ENCODE results near the gene RTN4IP1.
"Not testable (repeated sequence)": the region's sequence is repeated elsewhere in the genome, so short reads cannot be mapped to it uniquely, and the experiment has no call there.

RTN4IP1 gene

DNA sequence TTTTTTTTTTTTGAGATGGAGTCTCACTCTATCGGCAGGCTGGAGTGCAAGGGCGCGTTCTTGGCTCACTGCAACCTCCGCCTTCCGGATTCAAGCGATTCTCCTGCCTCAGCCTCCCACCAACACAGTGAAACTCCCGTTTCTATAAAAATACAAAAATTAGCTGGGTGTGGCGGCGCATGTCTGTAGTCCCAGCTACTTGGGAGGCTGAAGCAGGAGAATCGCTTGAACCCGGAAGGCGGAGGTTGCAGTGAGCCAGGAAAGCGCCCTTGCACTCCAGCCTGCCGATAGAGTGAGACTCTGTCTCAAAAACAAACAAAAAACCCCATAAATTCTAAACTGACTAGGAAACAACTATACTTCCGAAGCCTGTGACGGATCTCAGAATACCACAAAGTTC is 1.5 kb downstream of the RTN4IP1 start:
- DNase-seq: not testable (repeated sequence)

GRCh38 chr6:106626485-106626884 is 2.8 kb downstream of the RTN4IP1 start:
- no peak for DNase-seq

- no peak for DNase-seq
These were observed 6.3 kb downstream of the RTN4IP1 start for GRCh38 chr6:106623039-106623438.

DNA sequence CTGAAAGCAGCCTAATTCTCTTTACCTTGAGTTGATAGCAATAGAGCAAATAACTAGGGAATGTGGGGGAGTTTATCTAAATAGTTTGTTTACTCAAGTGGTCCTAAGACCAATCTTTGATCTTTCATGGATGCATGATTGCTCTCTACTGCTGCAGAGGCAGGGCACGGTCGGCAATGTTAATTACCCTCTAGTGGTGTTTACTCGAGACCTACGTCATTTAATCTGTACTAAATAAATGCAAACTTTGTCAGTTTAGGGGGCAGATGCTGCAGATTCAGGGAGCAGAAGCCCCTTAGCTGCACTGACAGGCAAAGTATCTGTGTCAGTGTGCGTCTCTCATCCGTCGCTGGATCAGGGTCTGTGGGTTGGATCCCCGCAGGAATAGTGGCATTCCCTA is 6.9 kb downstream of the RTN4IP1 start:
- DNase-seq: no peak

- no peak for DNase-seq
These were observed 8.2 kb downstream of the RTN4IP1 start for GRCh38 chr6:106620931-106621672.

DNA sequence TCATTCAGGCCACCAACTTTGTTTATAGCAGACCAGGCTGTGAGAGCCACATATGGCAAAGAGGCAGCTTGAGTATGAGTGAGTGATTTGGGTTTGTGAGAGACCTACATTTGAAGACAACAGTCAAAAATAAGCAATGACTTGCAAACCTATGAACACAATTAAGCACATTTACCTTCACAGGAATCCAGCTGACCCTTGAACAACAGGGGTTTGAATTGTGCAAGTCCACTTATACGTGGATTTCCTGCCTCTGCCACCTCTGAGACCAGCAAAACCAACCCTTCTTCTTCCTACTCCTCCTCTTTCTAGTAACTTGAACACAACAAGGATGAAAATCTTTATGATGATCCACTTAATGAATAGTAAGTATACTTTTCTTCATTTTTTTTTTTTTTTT is 10.1 kb downstream of the RTN4IP1 start:
- DNase-seq: no peak

- no peak for DNase-seq
These were observed 11.0 kb downstream of the RTN4IP1 start for GRCh38 chr6:106618324-106618723.

- no peak for DNase-seq
These were observed 11.4 kb downstream of the RTN4IP1 start for GRCh38 chr6:106617857-106618256.

DNA sequence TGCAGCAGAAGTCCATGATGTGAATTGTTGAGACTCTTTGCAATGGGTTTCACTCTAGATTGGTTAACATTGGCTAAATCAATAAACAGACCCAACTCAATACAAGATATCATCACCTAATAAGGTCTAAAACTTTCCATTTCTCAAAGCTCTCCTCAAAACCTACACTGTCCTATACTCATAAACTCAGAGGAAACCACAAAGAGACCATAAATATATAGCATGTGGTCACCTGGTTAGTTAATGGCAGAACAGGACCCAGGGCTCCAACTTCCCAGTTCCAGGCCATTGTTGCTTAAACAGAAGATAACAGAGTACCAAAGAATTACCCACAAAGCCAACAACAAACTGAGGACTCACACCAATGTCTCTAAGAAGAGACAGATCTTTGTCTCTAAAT is 12.0 kb downstream of the RTN4IP1 start:
- no peak for DNase-seq

DNA sequence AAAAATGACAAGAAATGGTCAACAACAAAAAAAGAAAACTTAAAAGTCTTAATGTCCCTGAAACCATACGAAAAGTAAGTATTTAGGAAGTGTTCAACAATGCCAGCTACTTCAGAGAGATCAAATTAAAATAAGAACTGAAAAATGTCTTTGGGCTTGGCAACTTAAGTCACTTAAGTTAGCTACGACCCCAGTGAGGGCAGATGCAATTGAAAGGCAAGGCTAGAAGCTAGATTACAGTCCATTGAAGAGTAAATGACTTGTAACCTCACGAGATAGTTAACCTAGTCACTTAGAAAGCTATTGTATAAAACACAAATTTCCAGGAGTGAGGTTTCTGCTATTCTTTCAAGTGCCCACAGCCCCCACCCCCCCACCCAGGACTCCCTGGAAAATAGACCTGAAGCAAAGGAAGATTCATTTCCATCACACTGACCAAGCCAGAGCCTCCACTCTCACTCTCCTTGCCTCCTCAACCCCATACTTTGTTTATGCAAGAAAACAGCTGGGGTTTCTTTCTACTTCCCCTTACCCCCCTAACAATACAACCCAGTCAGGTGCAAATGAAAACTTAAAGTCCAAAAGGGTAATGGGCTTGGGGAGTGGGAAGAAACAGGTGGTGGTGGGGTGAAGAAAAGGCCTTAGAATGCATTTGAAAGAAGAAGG is 14.6 kb downstream of the RTN4IP1 start:
- DNase-seq: no peak

GRCh38 chr6:106614166-106614565 is 15.1 kb downstream of the RTN4IP1 start:
- no peak for DNase-seq

- no peak for DNase-seq
These were observed 15.7 kb downstream of the RTN4IP1 start for GRCh38 chr6:106613590-106613989.

DNA sequence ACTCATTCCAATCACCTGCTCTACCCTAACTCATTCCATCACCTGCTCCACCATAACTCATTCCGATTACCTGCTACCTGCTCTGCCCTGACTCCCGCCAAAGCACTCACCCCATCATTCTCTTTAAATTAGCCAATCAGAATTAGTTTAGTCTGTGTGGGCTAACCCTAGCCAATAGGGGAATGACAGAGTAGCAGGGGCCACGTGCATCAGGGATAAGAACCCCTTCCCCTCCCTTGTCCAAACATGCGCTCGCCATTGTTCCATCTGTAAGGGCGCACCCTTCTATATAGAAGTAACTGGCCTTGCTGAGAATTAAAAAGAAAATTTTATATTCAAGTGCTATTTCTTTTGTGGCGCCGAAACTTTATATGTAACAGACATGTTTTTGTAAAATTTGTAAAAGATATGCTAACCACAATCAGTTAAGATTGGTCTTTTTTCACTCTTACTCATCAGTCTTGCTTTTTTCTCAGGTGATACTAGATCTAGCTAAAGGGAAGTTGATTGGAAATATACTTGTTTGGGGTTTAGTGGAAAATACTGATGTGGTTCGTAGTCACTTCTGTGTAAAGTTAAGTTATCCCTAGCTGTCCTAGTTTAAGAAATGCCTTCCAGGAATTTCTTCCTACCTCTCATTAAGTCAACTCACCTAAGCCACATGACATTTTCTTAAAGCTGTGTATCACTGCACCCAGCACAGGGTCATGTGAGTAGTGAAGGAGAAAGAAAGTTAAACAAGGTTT is 16.5 kb downstream of the RTN4IP1 start:
- no peak for DNase-seq

DNA sequence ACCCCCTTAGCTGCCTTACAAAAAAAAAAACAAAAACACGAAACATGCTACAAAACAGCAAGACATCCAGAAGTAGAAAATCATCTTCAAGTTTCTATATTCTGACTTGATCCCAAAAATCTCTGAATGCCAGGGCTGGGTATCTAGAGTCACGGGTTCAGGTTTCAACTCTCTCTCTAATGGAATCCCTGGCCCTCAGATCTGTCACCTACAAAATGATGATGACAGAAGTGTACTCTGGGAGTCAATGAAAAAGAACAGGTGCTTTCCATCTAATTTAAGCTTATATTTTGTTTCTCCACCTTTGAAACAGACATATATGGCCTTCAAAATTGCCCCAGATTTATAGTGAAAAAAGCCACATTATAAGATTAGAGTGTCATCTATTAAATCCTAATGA is 18.3 kb downstream of the RTN4IP1 start:
- DNase-seq: no peak

- no peak for DNase-seq
These were observed 19.6 kb downstream of the RTN4IP1 start for GRCh38 chr6:106609699-106610098.

GRCh38 chr6:106608080-106608668 is 21.1 kb downstream of the RTN4IP1 start:
- DNase-seq: no peak

- no peak for DNase-seq
These were observed 29.0 kb downstream of the RTN4IP1 start for GRCh38 chr6:106600329-106600728.

GRCh38 chr6:106599440-106599839 is 29.9 kb downstream of the RTN4IP1 start:
- no peak for DNase-seq

DNA sequence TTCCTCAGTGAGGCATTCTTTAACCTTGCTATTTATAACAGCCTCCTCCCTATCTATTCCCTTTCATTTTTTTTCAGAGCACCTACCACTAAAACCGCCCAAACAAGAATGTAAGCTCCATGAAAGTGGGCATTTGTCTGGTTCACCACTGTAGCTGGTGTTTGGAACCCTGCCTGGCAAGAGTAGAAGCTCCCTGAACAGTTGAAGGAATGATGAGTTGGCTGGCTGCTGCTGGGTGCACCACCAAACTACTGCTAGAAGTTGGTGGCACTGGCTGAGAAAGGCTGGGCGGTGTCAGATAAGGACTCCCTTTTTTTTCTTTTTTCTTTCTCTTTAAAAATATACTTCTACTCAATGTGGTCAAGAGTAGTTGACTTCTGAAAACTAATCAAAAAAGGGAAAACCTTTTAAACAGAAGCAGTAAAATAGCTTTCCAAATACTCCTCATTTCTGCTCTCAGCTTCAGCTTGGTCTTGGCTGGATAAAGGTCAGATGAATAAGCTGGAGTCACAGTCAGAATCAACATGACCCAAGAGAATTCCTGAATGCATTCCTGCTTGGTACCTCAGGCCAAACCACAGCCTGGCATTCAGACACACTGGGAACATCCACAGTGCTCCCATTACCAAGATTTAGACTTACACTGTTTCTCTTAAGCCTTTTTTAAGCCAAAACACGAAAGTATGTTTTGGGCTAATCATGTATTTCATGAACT is 38.0 kb downstream of the RTN4IP1 start:
- DNase-seq: no peak

DNA sequence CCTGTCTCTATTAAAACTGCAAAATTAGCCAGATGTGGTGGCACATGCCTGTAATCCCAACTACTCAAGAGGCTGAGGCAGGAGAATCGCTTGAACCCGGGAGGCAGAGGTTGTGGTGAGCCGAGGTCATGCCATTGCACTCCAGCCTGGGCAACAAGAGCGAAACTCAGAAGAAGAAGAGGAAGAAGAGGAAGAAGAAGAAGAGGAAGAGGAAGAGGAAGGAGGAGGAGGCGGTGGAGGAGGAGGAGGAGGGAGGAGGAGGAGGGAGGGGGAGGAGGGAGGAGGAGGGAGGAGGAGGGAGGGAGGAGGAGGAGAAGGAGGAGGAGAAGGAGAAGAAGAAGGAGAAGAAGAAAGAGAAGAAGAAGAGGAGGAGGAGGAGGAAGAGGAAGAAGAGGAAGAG is 40.4 kb downstream of the RTN4IP1 start:
- DNase-seq: not testable (repeated sequence)

DNA sequence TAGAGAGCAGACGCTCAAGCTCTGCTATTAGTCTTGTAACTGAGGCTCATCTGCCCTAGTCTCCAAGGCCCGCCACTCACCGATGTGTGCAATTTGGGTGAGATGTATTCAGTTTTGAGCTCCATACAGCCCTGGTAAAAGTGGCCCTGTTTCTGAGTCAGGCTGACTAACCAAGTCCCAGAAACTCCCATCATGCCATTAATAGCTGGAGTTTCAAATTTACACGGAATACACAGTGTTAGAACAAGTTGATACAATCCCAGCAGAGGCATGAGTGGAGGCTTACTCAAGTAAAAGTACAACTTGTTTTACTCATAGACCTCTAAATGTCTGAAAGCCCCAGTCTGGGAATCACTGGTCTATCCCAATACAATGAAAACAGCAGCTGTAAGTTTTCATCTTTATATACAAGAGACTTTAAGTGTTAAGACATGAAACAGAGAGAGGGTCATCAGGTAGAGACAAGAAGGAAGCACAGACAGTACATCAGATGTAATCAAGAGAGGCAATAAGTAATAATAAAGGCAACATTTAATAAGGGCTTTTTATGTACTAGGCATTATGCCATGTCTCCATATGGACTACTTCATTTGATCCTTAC is 42.4 kb downstream of the RTN4IP1 start:
- DNase-seq: no peak

DNA sequence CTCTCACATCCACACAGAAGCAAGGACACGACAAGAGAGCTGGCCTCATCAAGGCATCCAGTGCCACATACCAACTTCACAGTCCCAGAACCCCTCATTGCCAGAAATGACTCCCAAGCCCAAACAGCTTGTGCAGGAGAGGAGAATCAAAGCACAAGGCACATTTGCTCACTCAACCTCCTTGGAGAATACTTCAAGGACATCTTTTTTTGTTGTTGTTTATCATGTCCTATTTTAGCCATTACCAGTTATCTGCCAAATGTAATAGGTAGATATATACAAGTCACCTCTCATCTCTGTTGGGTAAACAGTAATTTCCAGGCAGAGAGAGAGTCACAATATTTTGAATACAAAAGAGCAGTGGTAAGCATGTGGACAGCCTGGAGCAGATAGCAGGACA is 47.8 kb downstream of the RTN4IP1 start:
- DNase-seq: no peak
